Transverse colon (tissue), 4 donors: Measurements from ENCODE around the gene ACTA2. TPM values are rescaled to one million over a fixed set of nuclear protein-coding genes. Genes with fewer than 3 reads are reported as not detected.

Source experiments
- DNase-seq: peaks from one replicate; pipeline ENCODE4 v3.0.0-alpha.2; 2019
- H3K27ac ChIP-seq, 4 donors: fragments of 200-600 bp; sonication (generic); 2 replicates each; pipeline ENCODE4 v1.5.1; 2016 to 2018; ENCODE audit warnings: inconsistent platforms in 4 of 4
- H3K27me3 ChIP-seq: fragments of 200-600 bp; sonication (generic); 2 replicates; pipeline ENCODE4 v1.5.1; 2017; ENCODE audit warnings: inconsistent platforms
- H3K36me3 ChIP-seq, 4 donors: fragments of 200-600 bp; sonication (generic); 2 replicates each; pipeline ENCODE4 v1.5.1; 2017 to 2019; ENCODE audit warnings: inconsistent platforms in 4 of 4
- H3K4me1 ChIP-seq, 4 donors: fragments of 200-600 bp; sonication (generic); 2 replicates each; pipeline ENCODE4 v1.5.1; 2017 to 2020; ENCODE audit warnings: inconsistent platforms in 4 of 4
- H3K4me3 ChIP-seq, 4 donors: fragments of 200-600 bp; sonication (generic); 1 replicate in 1 of 4; 2 replicates in 3 of 4; pipeline versions ENCODE4 v1.5.1 to v1.6.1; 2017 to 2019; ENCODE audit warnings: inconsistent platforms in 4 of 4
- H3K9me3 ChIP-seq, 2 donors: fragments of 200-600 bp; sonication (generic); 2 replicates each; pipeline ENCODE4 v1.5.1; 2017 to 2019; ENCODE audit warnings: inconsistent platforms in 2 of 2
- EP300 ChIP-seq: sonication (generic); formaldehyde crosslinking; IDR thresholded peaks from one replicate; pipeline ENCODE4 v1.6.1; 2017; ENCODE audit warnings: antibody characterized with exemption, low read depth
- POLR2A ChIP-seq: fragments of 450-650 bp; IDR thresholded peaks from one replicate; pipeline ENCODE4 v1.6.1; 2016; ENCODE audit warnings: antibody characterized with exemption, mild to moderate bottlenecking, moderate library complexity
- POLR2AphosphoS5 ChIP-seq, 3 donors: sonication (generic); formaldehyde crosslinking; IDR thresholded peaks; one replicate each; pipeline ENCODE4 v1.6.1; 2016; ENCODE audit warnings: antibody characterized with exemption in 3 of 3
- WGBS, 2 donors: methylation state at CpG; one replicate each; pipeline ENCODE4 v1.1.5; 2018; ENCODE audit warnings: low coverage in 1 of 2; 5-methylcytosine and 5-hydroxymethylcytosine counted together
- in situ Hi-C, 4 donors: fragments of 200-750 bp; cut with MboI; loops; one replicate each; pipeline versions ENCODE4 v1.15.0 to v1.15.1; 2017; ENCODE audit warnings: low sequenced_read_pairs in 3 of 4, low pct_ligation_motif_present in 1 of 4, low pct_unique_long_range_greater_than_20kb in 1 of 4
- intact Hi-C: fragments of 100-400 bp; cut with DNase I; formaldehyde crosslinking; loops from one replicate; pipeline ENCODE4 v1.15.1; 2023; ENCODE audit warnings: low total_unique reads
- total RNA-seq, 4 donors: library from RNA; depleted of rRNA; stranded (reverse); fragments of >200 nt; gene quantifications; one replicate each; pipeline ENCODE4 v1.1.0, GENCODE V29; 2016
- TF ChIP-seq, protein P1 (sequence below), 5 experiments: fragments of 200-600 bp in 3 of 5; fragments of 450-650 bp in 2 of 5; sonication (generic) in 3 of 5; IDR thresholded peaks; 1 replicate in 2 of 5; 2 replicates in 3 of 5; pipeline ENCODE4 v1.5.1; 2016 to 2017; ENCODE audit warnings: antibody characterized with exemption in 5 of 5, inconsistent platforms in 3 of 5, mild to moderate bottlenecking in 2 of 5, moderate library complexity in 1 of 5

ACTA2 gene
- total RNA-seq, 4 donors from 2014 or later, result 403 to 1,827 (median 457) TPM

DNA sequence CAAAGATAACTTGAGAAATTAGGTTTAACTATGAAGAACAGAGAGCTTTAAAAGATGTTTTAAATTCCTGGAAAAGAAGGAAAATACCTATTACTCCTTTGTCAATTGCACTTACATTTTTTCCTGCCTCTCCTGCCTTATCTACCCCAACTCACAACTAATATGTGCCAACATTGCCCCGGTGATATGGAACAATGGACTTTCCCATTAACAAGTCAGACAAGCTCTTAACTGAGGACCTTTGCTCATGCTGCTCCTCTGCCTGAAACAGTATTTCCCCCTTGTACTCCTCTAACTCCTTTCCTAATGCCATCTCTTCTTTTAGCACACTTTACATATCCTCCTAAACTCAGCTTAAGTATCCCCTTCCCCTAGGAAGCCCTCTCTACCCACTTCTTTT lies 4.8 kb upstream of the ACTA2 start:
- in situ Hi-C loops (no loop called here), intact Hi-C loops (no loop called here)
- no peaks in the 10 kb centered on the region for H3K36me3 ChIP-seq
- H3K4me1 ChIP-seq, result peaks cover 0 to 7% (median 0%) of the 10 kb centered on the region in 4 donors
- DNase-seq, result no peak
- H3K4me3 ChIP-seq, result no peak overlapping the region
- H3K27me3 ChIP-seq, result no peaks in the 10 kb centered on the region
- no peaks in the 10 kb centered on the region for H3K9me3 ChIP-seq
- WGBS, 2 donors, result 63 to 84% methylated on average over 1 of the region's 1 CpG
- H3K27ac ChIP-seq, result no peak overlapping the region
- TF ChIP-seq POLR2AphosphoS5 (IDR thresholded peaks at IDR 0.05) (no peak), EP300 (no peak), POLR2A (no peak)
- TF ChIP-seq, protein P1, sequence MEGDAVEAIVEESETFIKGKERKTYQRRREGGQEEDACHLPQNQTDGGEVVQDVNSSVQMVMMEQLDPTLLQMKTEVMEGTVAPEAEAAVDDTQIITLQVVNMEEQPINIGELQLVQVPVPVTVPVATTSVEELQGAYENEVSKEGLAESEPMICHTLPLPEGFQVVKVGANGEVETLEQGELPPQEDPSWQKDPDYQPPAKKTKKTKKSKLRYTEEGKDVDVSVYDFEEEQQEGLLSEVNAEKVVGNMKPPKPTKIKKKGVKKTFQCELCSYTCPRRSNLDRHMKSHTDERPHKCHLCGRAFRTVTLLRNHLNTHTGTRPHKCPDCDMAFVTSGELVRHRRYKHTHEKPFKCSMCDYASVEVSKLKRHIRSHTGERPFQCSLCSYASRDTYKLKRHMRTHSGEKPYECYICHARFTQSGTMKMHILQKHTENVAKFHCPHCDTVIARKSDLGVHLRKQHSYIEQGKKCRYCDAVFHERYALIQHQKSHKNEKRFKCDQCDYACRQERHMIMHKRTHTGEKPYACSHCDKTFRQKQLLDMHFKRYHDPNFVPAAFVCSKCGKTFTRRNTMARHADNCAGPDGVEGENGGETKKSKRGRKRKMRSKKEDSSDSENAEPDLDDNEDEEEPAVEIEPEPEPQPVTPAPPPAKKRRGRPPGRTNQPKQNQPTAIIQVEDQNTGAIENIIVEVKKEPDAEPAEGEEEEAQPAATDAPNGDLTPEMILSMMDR (IDR thresholded peaks at IDR 0.05), result no peak

GRCh38 chr10:88954458-88955083 lies 2.0 kb upstream of the ACTA2 start:
- in situ Hi-C loops (no loop called here), intact Hi-C loops (no loop called here)
- Histone ChIP-seq H3K36me3 (no peaks in the 10 kb centered on the region), H3K4me3 (no peak overlapping the region), H3K27ac (peak overlapping the region in 3 of 4 donors; percentile 77 to 88 (median 88)), H3K9me3 (no peaks in the 10 kb centered on the region), H3K27me3 (no peaks in the 10 kb centered on the region), H3K4me1 (peaks cover 0 to 19% (median 0%) of the 10 kb centered on the region in 4 donors)
- TF ChIP-seq POLR2AphosphoS5 (IDR thresholded peaks at IDR 0.05) (no peak), POLR2A (no peak), EP300 (no peak)
- TF ChIP-seq, protein P1 (IDR thresholded peaks at IDR 0.05), result no peak
- 75 to 79% methylated on average over 3 to 4 of the region's 4 CpGs for WGBS, 2 donors
- no peak for DNase-seq

DNA sequence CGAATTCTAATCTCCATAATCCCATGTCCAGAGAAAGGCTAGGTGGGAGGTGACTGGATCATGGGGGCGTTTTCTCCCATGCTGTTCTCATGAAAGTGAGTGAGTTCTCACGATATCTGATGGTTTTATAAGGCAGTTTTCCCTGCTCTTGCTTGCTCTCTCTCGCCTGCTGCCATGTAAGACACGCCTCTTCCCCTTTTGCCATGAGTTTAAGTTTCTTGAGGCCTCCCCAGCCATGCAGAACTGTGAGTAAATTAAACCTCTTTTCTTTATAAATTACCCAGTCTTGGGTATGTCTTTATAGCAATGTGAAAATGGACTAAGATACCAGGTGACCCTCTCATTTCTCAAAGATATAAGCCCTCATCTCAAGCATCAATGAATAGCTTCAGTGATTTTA lies 1.1 kb upstream of the ACTA2 start:
- Histone ChIP-seq H3K9me3 (no peaks in the 10 kb centered on the region), H3K27me3 (no peaks in the 10 kb centered on the region), H3K27ac (peak overlapping the region; percentile 77 to 88 (median 84)), H3K4me1 (peaks cover 0 to 19% (median 0%) of the 10 kb centered on the region in 4 donors), H3K4me3 (peak overlapping the region in 1 of 4 donors; percentile 6), H3K36me3 (no peaks in the 10 kb centered on the region)
- TF ChIP-seq POLR2A (no peak), POLR2AphosphoS5 (IDR thresholded peaks at IDR 0.05) (no peak), EP300 (no peak)
- TF ChIP-seq, protein P1 (IDR thresholded peaks at IDR 0.05), result no peak
- 84% methylated on average over 5 of the region's 5 CpGs; no CpG with 5 or more reads in 1 of the 2 donors for WGBS, 2 donors
- no peak for DNase-seq
- in situ Hi-C loops, result no loop called here
- intact Hi-C loops, result no loop called here

- Histone ChIP-seq H3K27ac (peak overlapping the region; percentile 77 to 88 (median 84)), H3K27me3 (no peaks in the 10 kb centered on the region), H3K9me3 (no peaks in the 10 kb centered on the region), H3K36me3 (peaks cover 0 to 4% (median 0%) of the 10 kb centered on the region in 4 donors), H3K4me3 (peak overlapping the region in 3 of 4 donors; percentile 22 to 35 (median 29)), H3K4me1 (peaks cover 0 to 40% (median 0%) of the 10 kb centered on the region in 4 donors)
- no peak for TF ChIP-seq EP300
- no peak for TF ChIP-seq POLR2A
- TF ChIP-seq, protein P1 (IDR thresholded peaks at IDR 0.05), result no peak
- TF ChIP-seq POLR2AphosphoS5 (IDR thresholded peaks at IDR 0.05), result no peak
- 69% methylated on average over 2 to 3 of the region's 3 CpGs for WGBS, 2 donors
- no peak for DNase-seq
- in situ Hi-C loops, result loop anchor here in 1 of 4 donors (10.0 kb wide), 1 partner anchor 275 kb away; no protein-coding TSS in a partner anchor
- intact Hi-C loops, result no loop called here
These were observed 2.4 kb downstream of the ACTA2 start for GRCh38 chr10:88949912-88950837.
